ENCODE measurements around the gene AUTS2.

DNA sequence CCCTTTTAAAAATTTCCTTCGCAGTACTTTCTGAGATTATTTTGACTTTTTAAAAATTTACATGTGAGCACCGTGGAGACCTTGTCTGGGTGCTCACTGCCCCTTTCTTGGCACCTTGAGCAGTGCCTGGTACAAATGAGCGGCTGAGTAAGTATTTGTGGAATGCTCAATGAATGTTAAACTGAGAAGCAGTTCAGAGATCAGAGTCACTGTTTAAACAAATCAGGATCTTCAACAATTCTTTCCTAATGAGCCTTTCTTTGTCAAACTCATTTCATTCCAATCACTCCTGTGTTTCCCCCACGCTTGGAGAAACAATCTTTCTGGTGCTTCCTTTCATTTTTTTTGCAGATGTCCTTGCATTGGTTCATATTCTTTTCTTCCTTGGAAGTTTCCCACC is 922.3 kb downstream of the AUTS2 start:
- TF ChIP-seq, protein P1, sequence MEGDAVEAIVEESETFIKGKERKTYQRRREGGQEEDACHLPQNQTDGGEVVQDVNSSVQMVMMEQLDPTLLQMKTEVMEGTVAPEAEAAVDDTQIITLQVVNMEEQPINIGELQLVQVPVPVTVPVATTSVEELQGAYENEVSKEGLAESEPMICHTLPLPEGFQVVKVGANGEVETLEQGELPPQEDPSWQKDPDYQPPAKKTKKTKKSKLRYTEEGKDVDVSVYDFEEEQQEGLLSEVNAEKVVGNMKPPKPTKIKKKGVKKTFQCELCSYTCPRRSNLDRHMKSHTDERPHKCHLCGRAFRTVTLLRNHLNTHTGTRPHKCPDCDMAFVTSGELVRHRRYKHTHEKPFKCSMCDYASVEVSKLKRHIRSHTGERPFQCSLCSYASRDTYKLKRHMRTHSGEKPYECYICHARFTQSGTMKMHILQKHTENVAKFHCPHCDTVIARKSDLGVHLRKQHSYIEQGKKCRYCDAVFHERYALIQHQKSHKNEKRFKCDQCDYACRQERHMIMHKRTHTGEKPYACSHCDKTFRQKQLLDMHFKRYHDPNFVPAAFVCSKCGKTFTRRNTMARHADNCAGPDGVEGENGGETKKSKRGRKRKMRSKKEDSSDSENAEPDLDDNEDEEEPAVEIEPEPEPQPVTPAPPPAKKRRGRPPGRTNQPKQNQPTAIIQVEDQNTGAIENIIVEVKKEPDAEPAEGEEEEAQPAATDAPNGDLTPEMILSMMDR (IDR thresholded peaks at IDR 0.05; ENCODE audit: poor library complexity, severe bottlenecking): no peak
- TF ChIP-seq, protein P2, sequence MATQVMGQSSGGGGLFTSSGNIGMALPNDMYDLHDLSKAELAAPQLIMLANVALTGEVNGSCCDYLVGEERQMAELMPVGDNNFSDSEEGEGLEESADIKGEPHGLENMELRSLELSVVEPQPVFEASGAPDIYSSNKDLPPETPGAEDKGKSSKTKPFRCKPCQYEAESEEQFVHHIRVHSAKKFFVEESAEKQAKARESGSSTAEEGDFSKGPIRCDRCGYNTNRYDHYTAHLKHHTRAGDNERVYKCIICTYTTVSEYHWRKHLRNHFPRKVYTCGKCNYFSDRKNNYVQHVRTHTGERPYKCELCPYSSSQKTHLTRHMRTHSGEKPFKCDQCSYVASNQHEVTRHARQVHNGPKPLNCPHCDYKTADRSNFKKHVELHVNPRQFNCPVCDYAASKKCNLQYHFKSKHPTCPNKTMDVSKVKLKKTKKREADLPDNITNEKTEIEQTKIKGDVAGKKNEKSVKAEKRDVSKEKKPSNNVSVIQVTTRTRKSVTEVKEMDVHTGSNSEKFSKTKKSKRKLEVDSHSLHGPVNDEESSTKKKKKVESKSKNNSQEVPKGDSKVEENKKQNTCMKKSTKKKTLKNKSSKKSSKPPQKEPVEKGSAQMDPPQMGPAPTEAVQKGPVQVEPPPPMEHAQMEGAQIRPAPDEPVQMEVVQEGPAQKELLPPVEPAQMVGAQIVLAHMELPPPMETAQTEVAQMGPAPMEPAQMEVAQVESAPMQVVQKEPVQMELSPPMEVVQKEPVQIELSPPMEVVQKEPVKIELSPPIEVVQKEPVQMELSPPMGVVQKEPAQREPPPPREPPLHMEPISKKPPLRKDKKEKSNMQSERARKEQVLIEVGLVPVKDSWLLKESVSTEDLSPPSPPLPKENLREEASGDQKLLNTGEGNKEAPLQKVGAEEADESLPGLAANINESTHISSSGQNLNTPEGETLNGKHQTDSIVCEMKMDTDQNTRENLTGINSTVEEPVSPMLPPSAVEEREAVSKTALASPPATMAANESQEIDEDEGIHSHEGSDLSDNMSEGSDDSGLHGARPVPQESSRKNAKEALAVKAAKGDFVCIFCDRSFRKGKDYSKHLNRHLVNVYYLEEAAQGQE (IDR thresholded peaks at IDR 0.05; ENCODE audit: borderline replicate concordance): no peak
- no peak for TF ChIP-seq POLR2AphosphoS5 (IDR thresholded peaks at IDR 0.05)
- TF ChIP-seq TAF1 (IDR thresholded peaks at IDR 0.05; ENCODE audit: low read depth): no peak
- no peak for TF ChIP-seq EZH2 (IDR thresholded peaks at IDR 0.05; ENCODE audit: borderline replicate concordance, insufficient read depth, low read length, poor library complexity, severe bottlenecking)
- no peak for TF ChIP-seq MXI1 (conservative IDR thresholded peaks at IDR 0.05; ENCODE audit: poor library complexity, severe bottlenecking)
- no peak for TF ChIP-seq RAD21 (conservative IDR thresholded peaks at IDR 0.05)
- TF ChIP-seq SMC3 (conservative IDR thresholded peaks at IDR 0.05; ENCODE audit: poor library complexity): no peak
